ENCODE data around the gene TTC32.

TTC32 gene

DNA sequence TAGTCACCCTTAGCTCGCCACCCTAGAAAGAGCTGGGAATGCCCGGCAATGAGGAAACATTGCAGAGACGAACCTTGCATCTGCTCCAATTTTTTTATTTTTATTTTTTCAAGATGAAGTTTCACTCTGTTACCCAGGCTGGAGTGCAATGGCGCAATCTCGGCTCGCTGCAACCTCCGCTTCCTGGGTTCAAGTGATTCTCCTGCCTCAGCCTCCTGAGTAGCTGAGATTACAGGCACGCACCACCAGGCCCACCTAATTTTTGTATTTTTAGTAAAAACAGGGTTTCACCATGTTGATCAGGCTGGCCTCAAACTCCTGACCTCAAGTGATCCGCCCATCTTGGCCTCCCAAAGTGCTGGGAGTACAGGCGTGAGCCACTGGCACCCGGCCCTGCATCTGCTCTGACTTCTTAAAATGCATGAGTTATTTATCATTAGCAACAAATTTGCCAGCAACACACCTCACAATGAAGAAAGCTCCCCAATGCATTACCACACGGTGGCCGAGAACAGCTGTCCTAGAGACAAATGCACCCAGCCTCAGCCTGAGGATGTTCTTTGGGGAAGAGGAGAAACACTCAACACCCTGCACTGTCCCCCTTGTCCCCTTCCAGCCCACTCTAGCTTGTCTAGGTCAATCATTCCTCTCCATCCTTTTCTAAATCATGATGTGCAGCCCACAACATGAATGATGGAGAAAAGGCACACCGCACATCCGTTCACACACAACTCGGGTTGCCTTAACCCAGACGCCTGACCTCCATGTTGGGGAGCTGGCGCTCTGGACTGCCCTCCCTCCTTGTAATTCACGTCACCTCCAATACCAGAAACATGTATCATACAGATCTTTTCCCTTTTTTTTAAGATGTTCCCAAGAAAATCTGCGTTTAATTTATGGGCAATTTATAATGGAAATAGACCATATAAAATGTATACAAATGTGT is 46.9 kb downstream of the TTC32 start:
- no peak for DNase-seq (ENCODE audit: low spot score)

DNA sequence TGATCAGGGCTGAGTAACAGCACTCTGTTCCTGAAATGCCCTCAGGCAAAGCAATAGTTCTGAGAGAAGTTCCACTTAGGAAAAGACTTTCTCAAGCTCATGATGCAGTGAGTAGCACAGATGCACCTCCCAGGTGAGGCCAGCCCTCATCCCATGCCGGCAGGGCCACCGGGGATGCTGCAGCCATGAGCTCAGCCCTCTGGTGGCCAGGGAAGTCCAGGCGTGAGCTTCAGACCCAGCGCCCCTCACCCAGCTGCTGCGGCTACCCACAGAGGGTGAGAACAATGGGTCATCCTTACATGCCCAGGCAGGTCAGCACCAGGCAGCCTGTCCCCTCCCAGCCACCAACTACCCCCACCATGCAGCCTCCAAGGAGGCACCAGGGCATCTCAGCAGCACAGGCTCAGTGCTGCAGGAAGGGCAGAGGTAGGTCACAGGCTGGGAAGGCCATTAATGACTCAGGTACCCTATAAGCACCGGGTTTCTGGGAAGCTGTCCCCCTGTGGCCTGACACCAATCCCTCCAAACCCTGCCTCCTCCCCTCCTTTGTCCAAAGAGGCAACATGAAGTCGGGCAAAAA is 50.6 kb downstream of the TTC32 start:
- DNase-seq (ENCODE audit: low spot score), result no peak

DNA sequence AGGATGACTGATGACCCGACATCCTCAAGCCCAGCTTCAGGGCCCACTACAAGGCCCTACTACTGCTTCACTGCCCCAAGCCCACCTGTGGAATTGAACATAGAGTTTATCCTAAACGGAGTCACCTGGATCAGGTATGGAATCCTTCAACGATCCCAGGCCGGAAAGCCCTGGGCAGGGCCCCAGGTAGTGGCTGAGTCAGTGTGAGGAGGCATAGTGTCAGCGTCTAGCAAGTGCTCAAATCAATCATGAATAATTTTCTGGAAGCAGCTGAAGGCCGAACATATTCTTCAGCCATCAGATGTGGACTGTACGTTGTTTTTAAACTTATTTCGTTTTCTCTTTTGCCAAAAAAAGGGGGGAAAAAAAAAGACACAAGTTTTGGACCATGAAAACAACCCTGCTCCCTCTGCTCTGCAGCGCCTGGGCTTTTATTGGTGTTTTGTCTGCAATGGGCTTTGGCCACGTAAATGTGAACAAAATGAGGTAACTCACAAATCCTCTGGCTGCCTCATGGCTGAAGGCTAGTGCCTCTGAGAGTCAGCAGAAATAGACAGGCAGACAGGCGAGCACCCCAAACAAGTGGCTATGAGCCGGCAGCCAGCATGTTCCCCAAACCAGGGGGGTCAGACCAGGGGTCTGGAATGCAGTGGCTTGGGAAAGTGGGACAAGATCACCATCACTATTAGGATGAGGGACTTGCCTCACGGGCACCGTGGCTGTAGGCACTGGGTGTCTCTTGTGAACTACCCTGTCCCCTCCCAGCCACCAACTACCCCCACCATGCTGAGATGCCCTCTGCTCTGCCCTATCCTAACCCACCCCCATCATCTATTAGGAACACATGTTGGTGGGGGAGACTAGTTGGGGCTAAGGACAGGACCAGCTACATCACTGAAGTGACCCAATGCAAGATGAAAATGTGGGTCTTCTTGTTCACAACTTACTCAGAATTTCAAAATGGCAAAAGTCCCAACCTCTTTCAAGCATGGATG is 51.4 kb downstream of the TTC32 start:
- no peak for DNase-seq (ENCODE audit: low spot score)

DNA sequence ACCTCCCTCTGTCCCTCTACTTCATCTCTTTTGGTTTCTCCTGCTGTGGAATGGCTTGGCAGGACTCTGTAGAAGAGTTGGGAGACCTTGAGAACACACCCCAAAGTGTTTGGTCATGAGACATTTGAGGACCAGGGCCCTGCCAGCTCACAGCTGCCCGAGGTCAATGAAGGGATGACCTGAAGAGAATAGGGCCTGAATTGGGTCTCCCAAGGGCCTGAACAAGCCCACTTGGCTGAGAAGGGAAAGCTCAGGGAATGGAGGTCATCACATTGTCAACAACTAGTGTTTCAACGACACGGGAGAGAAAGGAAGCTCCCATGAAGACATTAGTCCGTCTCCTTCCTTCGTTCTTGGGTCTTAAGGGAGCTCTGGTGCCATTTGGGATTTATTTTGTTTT is 52.8 kb downstream of the TTC32 start:
- DNase-seq (ENCODE audit: low spot score), result no peak

DNA sequence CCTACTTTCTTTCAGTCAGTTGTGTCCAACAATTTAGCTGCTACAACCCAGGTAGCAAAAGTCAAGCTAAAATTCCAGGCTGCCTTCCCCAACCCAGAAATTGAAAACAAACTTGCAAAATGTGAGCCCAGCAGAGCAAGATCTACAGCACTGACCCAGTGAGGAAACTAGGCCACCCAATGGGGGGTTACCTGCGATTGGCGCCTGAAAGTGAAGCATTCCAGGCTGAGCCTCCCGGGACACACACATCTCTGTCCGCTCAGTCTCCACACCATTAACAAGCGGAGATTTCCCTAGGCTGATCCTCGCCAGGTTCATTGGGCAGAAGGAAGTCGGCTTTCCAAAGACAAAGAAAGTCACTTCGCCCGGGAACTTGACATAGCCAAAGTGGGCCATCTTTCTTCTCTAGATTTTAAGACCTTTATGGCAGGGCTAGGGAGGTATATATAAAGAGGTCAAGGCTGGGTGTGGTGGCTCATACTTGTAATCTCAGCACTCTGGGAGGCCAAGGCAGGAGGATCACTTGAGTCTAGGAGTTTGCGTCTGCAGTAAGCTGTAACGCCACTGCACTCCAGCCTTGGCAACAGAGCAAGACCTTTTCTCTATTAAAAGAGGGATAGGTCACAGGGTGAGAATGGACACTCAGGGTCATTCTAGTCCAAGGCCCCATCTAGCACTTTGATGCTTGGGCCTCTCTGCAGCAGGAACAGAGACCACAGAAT is 53.6 kb downstream of the TTC32 start:
- DNase-seq (ENCODE audit: low spot score), result no peak

DNA sequence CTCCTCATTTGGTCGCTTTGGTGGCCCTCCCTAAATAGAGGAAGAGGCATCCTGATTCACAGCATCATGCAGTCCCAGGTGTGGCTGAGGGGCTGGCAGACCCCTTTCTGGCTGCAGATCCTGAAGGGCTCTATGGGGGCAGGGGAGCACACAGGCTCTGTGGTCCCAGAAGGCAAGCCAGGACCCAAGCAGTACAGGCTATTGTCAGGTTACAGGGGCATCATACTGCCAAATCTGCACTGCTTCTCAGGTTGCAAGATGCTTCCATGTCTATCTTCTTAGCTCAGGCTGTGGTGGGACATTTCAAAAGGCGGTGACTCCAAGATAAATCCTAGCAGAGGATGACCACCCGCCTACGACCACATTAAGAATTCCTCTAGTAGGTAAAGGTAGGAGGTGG is 54.3 kb downstream of the TTC32 start:
- no peak for DNase-seq (ENCODE audit: low spot score)
